Activated CD8-positive, alpha-beta memory T cell treated with anti-CD3 and anti-CD28 coated beads, Interleukin-2, amount 50 U/mL, for 4 hours (primary cell): ENCODE measurements around the gene C16orf86.

ENCODE experiments used
- DNase-seq: peaks from one replicate; pipeline ENCODE4 v3.0.0-alpha.2; 2020

The C16orf86 gene

GRCh38 chr16:67654403-67654911 lies 12.2 kb upstream of the C16orf86 start:
- DNase-seq, result no peak

GRCh38 chr16:67655363-67655762 lies 11.3 kb upstream of the C16orf86 start:
- DNase-seq, result no peak

GRCh38 chr16:67656344-67657016 lies 10.1 kb upstream of the C16orf86 start:
- DNase-seq, result no peak

- no peak for DNase-seq
These were observed 9.5 kb upstream of the C16orf86 start for GRCh38 chr16:67657017-67657608.

- no peak for DNase-seq
These were observed 8.7 kb upstream of the C16orf86 start for GRCh38 chr16:67657751-67658518.

- no peak for DNase-seq
These were observed 7.6 kb upstream of the C16orf86 start for GRCh38 chr16:67658849-67659674.

GRCh38 chr16:67659675-67660563 lies 6.7 kb upstream of the C16orf86 start, which contains the start of gene ACD:
Gene ACD, minus strand, starts transcription at chr16:67660260. Its CDS starts 40 bp downstream, at chr16:67660220.
- peak; percentile 92 for DNase-seq

GRCh38 chr16:67660564-67661028 lies 6.0 kb upstream of the C16orf86 start, which contains the start of gene PARD6A:
Gene PARD6A, plus strand, starts transcription at chr16:67660960. Its CDS starts 79 bp downstream, at chr16:67661039.
- peak; percentile 94 for DNase-seq

- DNase-seq, result no peak
These were observed 5.4 kb upstream of the C16orf86 start for GRCh38 chr16:67661101-67661761.

GRCh38 chr16:67661886-67662652 lies 4.5 kb upstream of the C16orf86 start:
- no peak for DNase-seq

- DNase-seq, result no peak
These were observed 4.0 kb upstream of the C16orf86 start for GRCh38 chr16:67662653-67663010.

GRCh38 chr16:67663151-67663876 lies 3.3 kb upstream of the C16orf86 start:
- DNase-seq, result no peak

- no peak for DNase-seq
These were observed 2.8 kb upstream of the C16orf86 start for GRCh38 chr16:67663877-67664222.

- no peak for DNase-seq
These were observed 2.4 kb upstream of the C16orf86 start for GRCh38 chr16:67664258-67664657.

GRCh38 chr16:67664871-67665270 lies 1.7 kb upstream of the C16orf86 start:
- no peak for DNase-seq

- no peak for DNase-seq
These were observed 1.0 kb upstream of the C16orf86 start for GRCh38 chr16:67665598-67665997.

GRCh38 chr16:67666032-67666551 lies 522 bp upstream of the C16orf86 start:
- DNase-seq, result no peak

- DNase-seq, result no peak
These were observed 821 bp downstream of the C16orf86 start for GRCh38 chr16:67667453-67667816.

- DNase-seq, result peak; percentile 75
These were observed 1.3 kb downstream of the C16orf86 start for GRCh38 chr16:67667817-67668494.
